ENCODE results near the gene GGNBP2.

GGNBP2 gene

GRCh38 chr17:36597866-36598777 is 53.4 kb downstream of the GGNBP2 start:
- ATAC-seq (ENCODE audit: low read depth), result no peak
- DNase-seq (ENCODE audit: low spot score), result no peak
- Histone ChIP-seq H3K4me1 (ENCODE audit: insufficient read depth, poor library complexity, severe bottlenecking) (peaks cover 1% of the 10 kb centered on the region), H3K36me3 (ENCODE audit: low read depth) (no peaks in the 10 kb centered on the region), H3K27ac (ENCODE audit: poor library complexity, severe bottlenecking) (no peak overlapping the region), H3K27me3 (ENCODE audit: insufficient read depth, poor library complexity, severe bottlenecking) (no peaks in the 10 kb centered on the region), H3K4me3 (ENCODE audit: severe bottlenecking) (no peak overlapping the region), H3K9me3 (ENCODE audit: severe bottlenecking) (no peaks in the 10 kb centered on the region)
- no peak for TF ChIP-seq CTCF (IDR thresholded peaks at IDR 0.05; ENCODE audit: poor library complexity, severe bottlenecking)

- no peak for ATAC-seq (ENCODE audit: low read depth)
- no peak for DNase-seq (ENCODE audit: low spot score)
- H3K36me3 ChIP-seq (ENCODE audit: low read depth), result no peaks in the 10 kb centered on the region
- no peaks in the 10 kb centered on the region for H3K9me3 ChIP-seq (ENCODE audit: severe bottlenecking)
- no peak overlapping the region for H3K4me3 ChIP-seq (ENCODE audit: severe bottlenecking)
- H3K27me3 ChIP-seq (ENCODE audit: insufficient read depth, poor library complexity, severe bottlenecking), result no peaks in the 10 kb centered on the region
- peaks cover 5% of the 10 kb centered on the region for H3K4me1 ChIP-seq (ENCODE audit: insufficient read depth, poor library complexity, severe bottlenecking)
- H3K27ac ChIP-seq (ENCODE audit: poor library complexity, severe bottlenecking), result no peak overlapping the region
- TF ChIP-seq CTCF (IDR thresholded peaks at IDR 0.05; ENCODE audit: poor library complexity, severe bottlenecking), result no peak
Observed at GRCh38 chr17:36598951-36599401, 54.3 kb downstream of the GGNBP2 start.

- ATAC-seq (ENCODE audit: low read depth) (no peak), DNase-seq (ENCODE audit: low spot score) (no peak)
- no peak for TF ChIP-seq CTCF (IDR thresholded peaks at IDR 0.05; ENCODE audit: poor library complexity, severe bottlenecking)
- no peaks in the 10 kb centered on the region for H3K36me3 ChIP-seq (ENCODE audit: low read depth)
- no peak overlapping the region for H3K27ac ChIP-seq (ENCODE audit: poor library complexity, severe bottlenecking)
- H3K4me3 ChIP-seq (ENCODE audit: severe bottlenecking), result no peak overlapping the region
- no peaks in the 10 kb centered on the region for H3K9me3 ChIP-seq (ENCODE audit: severe bottlenecking)
- H3K27me3 ChIP-seq (ENCODE audit: insufficient read depth, poor library complexity, severe bottlenecking), result no peaks in the 10 kb centered on the region
- peaks cover 5% of the 10 kb centered on the region for H3K4me1 ChIP-seq (ENCODE audit: insufficient read depth, poor library complexity, severe bottlenecking)
Observed at GRCh38 chr17:36599546-36600250, 55.0 kb downstream of the GGNBP2 start.

- TF ChIP-seq CTCF (IDR thresholded peaks at IDR 0.05; ENCODE audit: poor library complexity, severe bottlenecking), result no peak
- peak overlapping the region; percentile 78 for H3K4me3 ChIP-seq (ENCODE audit: severe bottlenecking)
- H3K4me1 ChIP-seq (ENCODE audit: insufficient read depth, poor library complexity, severe bottlenecking), result peaks cover 5% of the 10 kb centered on the region
- H3K27me3 ChIP-seq (ENCODE audit: insufficient read depth, poor library complexity, severe bottlenecking), result no peaks in the 10 kb centered on the region
- no peak for DNase-seq (ENCODE audit: low spot score)
- ATAC-seq (ENCODE audit: low read depth), result no peak
- H3K9me3 ChIP-seq (ENCODE audit: severe bottlenecking), result no peaks in the 10 kb centered on the region
- peak overlapping the region; percentile 42 for H3K27ac ChIP-seq (ENCODE audit: poor library complexity, severe bottlenecking)
- no peaks in the 10 kb centered on the region for H3K36me3 ChIP-seq (ENCODE audit: low read depth)
Observed at GRCh38 chr17:36600465-36600864, 55.7 kb downstream of the GGNBP2 start.
